NCI-H446 treated with DMSO at 0.1 percent for 48 hours (cell line): ENCODE measurements around the gene CTDNEP1.
"Not testable (repeated sequence)": the region's sequence is repeated elsewhere in the genome, so short reads cannot be mapped to it uniquely, and the experiment has no call there.

Source experiments
- DNase-seq: peaks from one replicate; lab custom pipeline; 2025; lab: John Stamatoyannopoulos, UW

The CTDNEP1 gene

DNA sequence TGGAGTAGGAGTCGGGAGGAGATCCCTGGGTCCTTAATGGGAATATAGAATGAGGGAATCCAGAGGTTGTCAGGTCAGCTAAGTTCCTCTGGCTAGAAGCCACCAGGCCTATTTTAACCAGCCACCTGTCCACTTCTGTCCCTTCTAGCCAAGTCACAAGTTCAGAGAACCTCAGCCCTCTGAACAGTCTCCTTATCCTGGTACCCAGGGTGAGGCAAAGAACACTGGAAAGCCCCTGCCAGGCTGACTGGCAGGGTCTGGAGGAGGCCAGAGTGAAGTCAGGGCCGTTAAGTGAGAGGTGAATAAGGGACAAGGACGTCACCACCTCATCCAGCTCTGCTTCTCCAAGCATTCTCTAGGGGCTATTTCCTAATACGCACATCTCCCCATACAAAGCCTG lies 2.7 kb downstream of the CTDNEP1 start:
- DNase-seq = no peak

DNA sequence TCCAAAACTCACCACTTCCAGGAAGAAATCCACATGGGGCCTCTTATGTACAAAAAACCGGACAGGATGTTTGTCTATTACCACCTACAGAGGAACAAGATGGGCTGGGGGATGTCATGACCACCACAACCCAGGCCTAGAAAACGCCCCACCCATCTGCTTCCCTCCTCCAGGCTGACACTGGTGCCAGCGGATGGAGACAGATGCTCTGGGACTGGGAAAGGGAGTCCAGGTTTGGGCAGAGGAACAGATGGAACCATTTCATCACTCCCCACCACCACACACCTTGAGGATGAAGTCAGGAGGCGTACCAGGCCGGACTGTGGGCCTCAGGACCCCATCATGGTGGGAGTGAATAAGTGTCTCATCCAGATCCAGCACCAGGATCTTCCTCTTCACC lies 4.8 kb downstream of the CTDNEP1 start:
- no peak for DNase-seq

DNA sequence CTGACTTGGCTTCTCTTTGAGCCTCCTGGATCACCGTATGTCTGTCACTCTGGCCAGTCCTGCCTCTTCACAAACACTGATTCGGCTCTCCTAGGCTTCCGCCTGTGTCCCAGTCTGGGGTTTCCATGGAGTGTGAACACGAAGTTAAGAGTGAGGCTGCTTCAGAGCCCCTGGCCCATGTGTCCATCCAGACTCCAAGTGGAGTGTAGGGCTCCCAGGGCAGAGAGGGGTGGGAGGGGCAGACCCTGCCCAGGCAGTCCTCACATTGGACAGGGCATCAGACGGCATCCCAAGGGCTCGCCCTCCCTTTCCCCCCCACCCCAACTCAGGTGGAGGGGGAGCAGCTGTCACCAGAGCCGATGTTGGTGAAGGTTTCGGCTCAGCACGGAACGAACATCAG lies 7.7 kb downstream of the CTDNEP1 start:
- DNase-seq = not testable (repeated sequence)

DNA sequence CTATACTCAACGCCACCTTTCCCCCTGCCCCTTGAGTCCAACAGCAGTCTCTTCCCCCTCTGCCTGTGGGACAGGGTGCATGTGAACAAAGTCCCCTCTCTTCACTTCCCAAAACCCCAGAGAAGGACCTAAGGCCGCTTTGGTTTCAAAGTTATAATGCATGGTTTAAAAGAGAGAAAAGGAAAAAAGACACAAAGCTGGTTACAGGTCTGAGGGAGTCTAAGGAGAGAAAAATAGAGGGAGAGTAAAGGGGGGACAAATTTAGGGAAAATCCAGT lies 8.1 kb downstream of the CTDNEP1 start:
- no peak for DNase-seq

DNA sequence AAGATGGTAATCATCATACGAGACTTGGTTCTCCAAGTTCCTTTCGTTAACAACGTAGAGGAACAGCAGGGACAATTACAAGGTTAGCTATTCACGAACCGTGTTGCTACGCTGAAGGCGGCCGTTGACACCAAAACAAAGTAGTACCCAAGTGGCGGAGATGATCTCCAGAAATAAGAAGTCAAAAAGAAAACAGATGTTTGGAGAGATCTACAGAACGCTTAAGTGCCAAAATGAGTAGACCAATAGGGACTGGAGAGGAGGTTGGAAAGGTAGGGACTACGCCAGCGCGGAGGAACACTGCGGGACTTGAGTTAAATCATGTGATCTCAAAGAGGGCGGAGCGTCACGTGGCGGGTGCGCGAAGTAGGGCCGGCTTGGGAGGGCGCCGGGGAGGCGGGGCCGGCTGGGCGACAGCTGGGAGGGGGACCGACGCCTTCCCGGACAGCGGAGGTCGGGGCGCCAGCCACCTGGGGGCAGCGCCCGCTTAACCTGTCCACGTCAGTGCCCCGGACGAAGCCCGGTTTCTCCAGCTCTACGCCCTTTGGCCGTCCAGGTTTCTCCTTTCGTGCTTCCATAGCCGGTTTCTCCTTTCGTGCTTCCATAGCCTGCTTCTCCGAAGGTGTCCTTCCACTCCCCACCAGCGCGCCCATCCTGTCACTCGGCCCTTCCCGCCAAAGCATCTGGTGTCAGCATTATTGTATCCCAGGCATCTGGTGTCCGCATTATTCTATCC lies 8.6 kb downstream of the CTDNEP1 start:
- peak; percentile 88 for DNase-seq

DNA sequence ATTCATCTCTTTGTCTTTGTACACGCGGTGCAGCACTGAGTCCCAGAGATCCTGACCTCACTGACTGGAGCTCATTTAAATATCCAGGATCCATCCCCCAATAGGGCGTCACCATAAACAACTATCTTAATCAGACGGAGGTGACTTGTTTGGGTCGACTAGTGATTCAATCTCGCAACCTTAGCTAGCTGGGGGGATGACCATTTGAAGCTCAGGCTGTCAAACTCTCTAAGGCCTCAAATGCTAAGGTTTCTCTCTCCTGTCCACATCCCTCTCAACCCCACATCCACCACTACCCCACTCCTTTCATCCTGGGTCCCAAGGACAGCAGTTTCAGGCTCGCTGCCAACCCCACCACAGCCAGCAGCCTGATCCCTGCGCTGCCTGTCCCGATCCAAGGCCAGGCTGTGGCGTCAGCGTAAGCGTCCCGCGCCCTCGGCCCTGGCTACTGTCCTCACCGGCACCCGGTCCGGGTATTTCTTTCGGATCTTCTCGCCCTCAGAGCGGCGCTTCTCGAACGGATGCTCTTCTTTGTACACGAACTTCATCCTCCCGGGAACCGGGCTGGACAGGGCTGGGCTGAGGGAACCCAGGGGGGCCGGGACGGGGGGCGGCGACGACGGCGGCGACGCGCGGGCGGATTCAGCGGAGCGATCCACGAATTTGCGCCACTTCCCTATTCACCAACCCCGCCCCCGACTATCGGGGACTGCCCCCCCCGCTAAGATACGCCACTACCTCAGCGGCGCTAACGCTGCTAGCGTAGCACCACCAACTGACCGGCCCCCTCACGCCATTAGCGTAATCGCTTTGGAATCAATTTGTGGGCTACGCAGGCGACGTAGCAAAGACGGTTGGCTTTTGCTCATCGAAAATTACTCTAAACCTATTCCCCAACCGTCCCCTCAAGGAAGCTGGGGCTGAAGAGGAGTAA lies 9.5 kb downstream of the CTDNEP1 start, which contains the start of gene GABARAP:
Gene GABARAP (minus strand): TSS at position 667 of the 934 bp plus-strand sequence. CDS start 119 bp downstream, at position 548.
- DNase-seq = peak; percentile 78

DNA sequence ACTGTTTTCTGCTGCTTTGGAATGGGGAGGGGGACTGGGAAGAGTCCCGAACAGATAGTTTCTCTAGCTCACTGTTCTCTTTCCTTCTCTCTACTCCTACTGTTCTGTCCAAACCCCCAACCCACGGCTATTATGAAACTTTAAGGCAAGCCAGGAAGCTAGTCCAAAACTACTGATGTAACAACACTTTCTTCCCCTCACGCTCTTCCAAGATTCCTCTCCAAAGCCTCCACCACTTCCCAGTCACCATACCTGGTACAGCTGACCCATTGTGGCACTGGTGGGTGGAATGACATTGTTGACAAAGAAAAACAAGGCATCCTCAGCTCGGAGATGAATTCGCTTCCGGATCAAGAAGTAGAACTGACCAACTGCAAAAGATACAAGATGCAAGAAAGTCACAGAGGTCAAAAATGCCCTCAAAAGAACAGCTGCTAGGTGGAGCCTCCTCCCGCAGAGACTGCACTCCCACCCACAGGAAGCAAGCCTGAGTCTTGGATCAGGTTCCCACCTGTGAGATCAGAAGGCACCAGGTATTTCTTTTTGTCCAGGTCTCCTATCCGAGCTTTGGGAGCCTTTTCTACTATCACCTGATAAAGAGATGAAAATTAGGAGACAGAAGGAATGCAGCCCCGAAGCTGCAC lies 10.3 kb downstream of the CTDNEP1 start:
- no peak for DNase-seq

DNA sequence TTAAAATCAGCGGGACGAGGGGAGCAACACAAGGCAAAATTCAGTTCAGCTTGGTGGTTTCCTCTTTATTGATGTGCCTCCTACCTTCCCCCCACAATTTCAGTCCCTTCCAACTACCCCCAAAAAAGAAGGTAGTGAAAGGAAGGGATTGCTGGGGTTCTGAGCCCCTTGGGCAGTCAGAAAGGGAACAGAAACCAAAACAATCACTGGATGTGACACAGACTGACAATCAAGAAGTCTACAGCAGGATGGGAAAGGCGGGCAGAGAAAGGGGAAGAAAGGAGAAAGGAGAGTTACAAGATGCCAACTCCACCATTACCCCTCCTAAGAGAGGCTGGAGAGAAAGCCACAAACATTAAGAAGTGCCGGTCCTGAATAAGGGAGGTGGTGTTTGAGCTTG lies 11.2 kb downstream of the CTDNEP1 start:
- DNase-seq = no peak

DNA sequence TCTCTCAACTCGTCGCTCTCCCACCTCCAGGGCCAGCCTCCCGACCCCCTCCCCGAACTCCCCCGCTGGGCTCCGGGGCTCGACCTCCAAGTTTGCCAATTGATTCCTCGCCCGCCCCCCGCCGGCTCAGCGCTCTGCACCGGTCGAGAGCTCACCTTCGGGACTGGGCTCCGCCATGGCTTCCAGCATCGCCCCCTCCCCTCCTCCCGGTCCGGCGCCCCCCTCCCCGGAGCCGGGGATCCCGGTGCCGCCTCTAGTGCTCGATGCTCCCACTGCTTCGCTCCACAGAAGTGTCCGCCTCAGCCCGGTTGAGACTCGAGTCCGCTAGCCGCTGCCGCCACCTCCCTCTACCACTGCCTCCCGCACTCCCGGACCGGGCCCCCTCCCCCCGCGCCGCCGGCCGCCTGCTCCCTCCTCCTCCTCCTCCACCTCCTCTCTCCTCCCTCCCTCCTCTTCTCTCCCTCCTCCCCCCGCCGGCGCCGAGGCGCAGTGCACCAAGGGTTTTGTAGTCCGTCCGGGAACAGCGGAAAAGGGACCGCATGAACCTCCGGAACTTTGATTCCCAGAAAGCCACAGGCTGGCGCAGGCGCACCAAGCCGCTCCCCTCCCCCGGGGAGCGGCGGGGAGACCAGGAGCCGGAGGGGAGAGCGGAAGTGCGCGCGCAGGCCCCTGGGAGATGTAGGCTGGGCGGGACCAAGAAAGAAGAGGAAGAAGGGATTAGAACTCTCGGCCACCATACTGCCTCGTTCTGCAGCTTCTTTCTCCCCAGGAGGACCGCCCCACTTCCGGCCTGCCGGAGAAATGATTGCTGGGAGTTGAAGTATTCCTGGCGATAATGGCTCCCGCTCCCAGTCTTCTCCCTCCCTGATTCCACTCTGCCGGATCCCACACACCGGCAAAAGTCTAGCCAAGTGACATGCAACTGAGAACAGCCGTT lies 12.2 kb downstream of the CTDNEP1 start, which contains the start of gene PHF23:
Gene PHF23 (minus strand): TSS at position 367 of the 937 bp plus-strand sequence. CDS start 178 bp downstream, at position 189.
- peak; percentile 99 for DNase-seq

DNA sequence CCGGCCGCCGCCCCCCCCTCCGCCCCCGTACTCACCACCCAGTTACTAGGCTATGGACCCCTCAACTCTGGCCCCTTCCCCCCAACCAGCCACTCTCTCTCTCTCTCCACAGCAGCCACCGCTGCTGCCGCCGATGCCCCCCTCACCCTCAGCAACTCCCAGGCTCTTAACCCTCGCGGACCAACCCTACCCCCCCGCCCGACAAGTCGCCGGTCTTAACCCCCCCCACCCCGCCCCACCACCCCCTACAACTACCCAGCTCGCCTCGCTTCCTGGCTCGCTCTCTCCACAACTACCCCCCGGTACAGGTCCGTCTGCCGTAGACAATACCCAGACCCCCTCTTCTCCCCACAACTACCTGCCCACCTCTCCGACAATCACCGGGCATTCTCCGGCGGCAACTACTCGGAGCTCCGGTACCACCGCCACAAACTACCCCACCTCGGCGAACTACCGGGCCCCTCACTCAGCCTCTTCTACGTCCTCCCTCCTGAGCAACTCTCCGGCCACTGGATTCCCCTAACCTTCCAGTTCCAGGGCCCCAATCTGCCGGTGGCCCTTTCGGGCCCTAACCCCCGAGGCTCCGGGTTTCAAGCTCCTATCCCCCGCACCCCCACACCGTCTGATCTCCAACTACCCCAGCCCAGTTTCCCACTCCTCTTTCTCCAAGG lies 13.0 kb downstream of the CTDNEP1 start:
- DNase-seq = no peak

DNA sequence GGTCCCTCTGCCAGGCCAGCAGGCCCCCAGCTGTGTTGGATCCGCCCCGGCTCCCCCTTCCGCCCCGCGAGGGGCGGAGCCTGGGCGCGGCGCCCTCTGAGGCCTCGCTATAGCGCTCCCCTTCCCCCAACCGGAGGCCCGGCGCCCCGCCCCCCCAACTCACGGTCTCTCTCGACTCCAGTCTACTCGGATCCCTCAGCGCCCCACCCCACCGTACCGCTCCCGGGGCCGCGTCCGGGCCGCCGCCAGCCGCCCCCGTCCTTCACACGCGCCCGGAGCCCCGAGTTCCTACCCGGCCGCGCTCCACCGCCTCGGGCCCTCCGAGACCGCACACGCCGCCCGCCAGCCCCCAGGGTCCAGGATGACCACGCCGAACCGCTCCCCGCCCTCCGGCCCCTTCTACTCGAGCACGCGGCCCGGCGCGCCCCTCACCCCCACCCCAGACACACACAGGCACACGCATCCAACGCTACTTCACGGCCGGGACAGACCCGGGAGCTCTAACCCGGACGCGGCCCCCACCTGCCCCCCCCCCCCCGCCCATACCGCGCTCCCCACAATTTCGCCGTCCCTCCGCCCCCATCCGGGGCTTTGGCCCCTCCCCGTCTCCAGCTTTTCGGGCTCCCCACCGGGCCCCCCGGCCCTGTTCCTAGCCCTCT lies 13.6 kb downstream of the CTDNEP1 start:
- no peak for DNase-seq

DNA sequence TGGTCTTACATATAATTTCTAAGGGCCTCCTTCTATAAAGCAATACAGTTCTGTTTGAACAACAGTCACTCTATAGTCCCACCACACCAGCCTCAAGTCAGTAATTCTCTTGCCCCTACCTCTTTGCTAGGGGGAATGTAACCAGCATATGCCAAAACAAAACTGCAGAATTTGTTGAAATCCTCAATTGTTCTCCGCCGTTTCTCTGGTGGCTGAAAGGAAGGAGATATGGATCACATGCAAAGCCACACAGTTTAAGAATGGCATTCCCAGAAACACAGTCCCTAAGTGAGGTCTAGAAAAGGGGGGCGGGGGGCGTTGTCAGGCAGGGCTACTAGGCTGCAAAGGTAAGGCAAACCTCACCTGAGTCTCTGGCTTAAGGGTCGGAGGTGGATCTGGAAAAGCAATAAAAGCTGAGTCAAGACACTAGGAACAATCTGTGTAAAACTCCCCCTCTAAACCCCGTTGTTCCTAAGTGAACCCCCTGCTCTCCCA lies 14.2 kb downstream of the CTDNEP1 start:
- no peak for DNase-seq

DNA sequence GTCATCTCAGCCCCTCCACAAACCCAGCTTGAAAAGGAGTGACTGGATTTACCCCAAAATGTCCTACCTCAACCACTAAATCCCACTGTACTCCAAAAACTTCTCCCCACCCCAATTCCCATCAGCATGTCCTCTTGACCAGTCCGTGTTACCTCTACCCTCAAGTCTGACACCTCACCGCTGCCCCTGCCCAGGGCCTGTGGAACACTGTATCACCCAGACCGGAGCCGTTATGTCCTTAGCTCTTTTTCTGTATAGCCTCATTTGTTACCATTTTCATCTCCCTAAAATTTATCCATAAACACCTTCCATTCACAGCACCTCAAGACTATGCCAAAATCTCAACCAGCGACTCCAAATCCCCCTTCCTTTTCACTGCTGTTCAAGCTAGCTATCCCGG lies 14.7 kb downstream of the CTDNEP1 start:
- DNase-seq = no peak

DNA sequence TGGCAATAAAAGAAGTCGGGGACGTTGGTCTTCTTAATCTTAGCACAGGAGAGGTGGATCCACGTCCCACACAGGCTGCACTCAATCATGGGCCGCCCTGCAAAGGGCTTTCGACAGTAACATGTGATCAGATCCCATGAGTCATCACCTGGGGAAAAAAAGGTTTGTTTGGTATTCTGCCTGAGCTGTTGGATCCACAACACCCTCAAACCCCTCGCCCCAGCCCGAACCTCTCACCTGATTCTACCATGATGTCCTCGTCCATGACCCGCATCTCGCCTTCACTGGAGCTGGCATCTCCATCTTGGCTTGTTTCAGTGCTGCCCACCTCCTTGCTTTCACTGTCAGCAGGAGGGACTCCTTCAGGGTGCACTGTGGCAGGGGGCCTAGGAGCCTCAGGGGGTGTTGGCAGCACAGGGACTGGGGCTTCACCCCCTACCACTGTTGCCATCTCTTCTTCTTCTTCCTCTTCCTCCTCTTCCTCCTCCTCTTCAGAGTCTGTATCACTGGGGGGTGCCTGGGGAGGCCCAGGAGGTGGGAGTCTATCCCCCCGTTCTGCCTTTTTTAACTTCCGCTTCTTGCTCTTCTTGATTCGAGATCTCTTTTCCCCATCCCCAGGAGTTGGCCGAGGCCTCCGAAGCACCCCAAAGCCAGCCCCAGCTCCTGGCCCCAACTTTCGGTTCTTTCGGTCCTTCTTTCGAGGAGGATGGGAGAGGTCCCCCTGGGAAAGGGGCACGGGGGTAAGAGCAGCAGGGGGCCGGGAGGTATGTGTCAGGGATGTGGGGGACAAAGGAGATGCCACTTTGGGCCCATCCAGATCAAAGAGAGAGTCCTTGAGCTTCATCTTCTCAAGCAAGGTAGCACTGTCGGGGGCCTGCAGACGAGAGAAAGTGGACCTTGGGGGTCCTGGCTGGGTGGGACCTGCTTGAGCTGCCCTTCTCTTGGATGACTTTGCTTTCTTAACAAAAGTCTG lies 15.6 kb downstream of the CTDNEP1 start:
- no peak for DNase-seq

DNA sequence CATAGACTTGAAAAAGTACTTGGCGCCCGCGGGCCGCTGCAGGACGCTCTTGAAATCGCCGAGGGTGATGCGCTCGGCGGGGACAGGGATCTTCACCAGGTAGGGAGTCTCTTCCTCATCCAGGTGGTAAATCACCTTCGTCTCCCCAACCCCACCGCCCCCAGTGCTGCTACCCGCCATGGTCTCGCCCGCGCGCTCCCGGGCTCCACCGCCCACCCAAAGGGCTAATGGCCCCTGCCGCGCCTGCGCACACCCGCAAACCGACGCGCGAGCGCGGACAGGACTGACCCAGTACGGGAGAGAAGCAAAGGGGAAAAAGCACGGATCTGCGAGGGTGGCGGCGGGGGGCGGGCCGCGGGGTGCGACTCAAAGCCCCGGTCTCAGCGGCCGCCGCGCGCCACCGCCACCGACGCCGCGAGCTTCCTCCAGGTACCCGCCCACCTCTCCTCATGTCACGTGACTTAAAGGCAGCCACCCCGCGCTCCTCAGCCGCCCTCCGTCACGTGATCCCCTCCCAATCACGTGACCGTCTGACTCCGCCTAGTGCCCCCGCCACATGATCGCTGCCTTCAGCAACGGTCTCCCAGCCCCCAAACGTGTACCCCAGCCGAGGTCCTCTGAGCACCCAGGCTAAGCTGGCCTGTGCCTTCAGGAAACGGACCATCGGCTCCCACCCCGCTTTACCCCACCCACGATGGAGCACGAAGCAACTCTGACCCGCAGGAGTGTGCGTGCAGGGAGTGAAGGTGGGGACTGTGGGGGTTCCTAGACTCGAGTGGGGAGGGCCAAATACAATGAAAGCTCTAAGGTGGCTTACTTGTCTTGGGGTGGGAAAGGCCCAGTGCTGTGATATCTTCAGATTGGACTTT lies 17.2 kb downstream of the CTDNEP1 start, which contains the start of gene DVL2:
Gene DVL2 (minus strand): TSS at position 435 of the 869 bp plus-strand sequence. CDS start 255 bp downstream, at position 180.
- peak; percentile 87 for DNase-seq

DNA sequence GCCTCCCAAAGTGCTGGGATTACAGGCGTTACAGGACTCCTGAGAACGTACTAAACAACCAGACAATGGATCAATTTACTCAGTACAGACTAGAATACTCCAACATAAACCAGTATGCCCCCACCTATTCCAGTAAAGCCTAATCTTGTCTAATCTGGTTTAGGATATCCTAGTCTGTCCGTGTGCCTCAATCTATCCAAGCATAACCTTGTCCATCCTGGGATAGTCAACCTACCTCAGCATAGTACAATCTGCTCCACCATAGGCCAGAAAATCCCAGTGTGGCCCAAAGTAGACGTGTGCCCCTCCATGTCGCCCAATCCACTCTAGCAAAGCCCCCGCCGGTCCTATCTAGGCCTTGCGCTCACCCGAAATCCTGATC lies 17.8 kb downstream of the CTDNEP1 start:
- no peak for DNase-seq

DNA sequence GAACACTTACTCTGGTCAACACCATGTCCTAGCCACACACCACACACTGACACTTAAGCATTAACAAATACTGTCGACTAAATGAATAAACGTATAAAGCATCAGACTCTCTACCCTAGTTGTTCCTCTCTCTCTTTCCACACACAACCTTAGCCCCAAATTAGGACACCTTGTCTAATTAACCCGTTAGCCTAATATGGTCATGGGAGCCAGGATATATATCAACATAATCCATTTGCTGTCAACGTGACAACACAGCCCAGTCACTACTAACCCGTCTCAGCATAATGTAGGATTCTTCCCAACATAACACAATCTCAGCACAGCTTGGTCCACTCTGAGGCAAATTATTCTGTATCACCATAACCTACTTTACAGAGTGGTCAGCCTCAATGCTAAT lies 19.4 kb downstream of the CTDNEP1 start:
- DNase-seq = no peak

DNA sequence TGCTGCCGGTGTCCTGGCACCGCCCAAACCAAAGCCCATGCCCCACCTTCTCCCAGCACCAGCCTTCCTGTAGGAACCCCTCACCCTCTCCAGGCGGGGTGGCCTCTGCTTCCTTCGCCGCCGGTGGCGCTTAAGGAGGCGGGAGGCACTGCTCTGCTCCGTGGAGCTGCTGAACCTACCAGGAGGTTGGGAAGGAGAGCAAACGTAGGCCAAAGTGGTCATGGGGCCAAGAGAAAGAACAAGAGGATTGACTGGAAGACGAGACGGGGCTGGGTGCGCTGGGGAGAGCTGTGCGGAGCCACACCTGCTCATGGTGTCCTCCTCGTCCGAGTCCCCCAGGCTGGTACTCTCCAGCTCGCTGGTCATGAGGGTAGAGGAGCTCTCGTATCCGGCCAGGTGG lies 22.0 kb downstream of the CTDNEP1 start:
- no peak for DNase-seq
